GM10248 (cell line): ENCODE results near the gene SDK1.

Experiments
- CTCF ChIA-PET: fragments of 300-600 bp; sonication (Branson Sonifier 250); formaldehyde crosslinking; extraction: SDS; loops from one replicate; lab custom pipeline; 2021; ENCODE audit warnings: antibody characterized with exemption; lab: Yijun Ruan, JAX
- POLR2A ChIA-PET: fragments of 350-650 bp; sonication (Branson Sonifier 250); formaldehyde crosslinking; extraction: SDS; loops from one replicate; lab custom pipeline; 2020; ENCODE audit warnings: antibody characterized with exemption; lab: Yijun Ruan, JAX
- DNase-seq: peaks from one replicate; pipeline ENCODE4 v3.0.0; 2012; ENCODE audit errors: extremely low spot score
- TF ChIP-seq, protein P1 (sequence below): IDR thresholded peaks from 2 replicates; pipeline ENCODE4 v1.5.1; 2012; ENCODE audit warnings: mild to moderate bottlenecking, low read depth; ENCODE audit errors: extremely low read depth, missing control alignments, control extremely low read depth

SDK1 gene

DNA sequence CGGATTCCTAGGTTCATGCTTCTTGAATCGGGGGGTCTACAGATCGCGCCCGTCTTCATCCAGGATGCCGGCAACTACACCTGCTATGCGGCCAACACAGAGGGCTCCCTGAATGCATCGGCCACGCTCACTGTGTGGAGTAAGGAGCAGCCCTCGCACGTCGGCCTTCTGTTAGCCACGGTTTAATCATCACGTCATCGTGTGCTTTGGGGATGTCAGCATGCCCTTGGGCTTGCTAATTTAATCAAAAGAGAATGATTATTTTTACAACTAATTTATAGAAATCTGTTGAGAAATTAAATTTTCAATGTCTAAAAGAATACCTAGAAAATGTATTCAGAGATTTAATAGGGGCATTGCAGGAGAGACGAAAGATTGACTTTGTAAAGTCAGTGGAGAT is 668.2 kb downstream of the SDK1 start:
- POLR2A ChIA-PET = no interaction called here
- TF ChIP-seq, protein P1, sequence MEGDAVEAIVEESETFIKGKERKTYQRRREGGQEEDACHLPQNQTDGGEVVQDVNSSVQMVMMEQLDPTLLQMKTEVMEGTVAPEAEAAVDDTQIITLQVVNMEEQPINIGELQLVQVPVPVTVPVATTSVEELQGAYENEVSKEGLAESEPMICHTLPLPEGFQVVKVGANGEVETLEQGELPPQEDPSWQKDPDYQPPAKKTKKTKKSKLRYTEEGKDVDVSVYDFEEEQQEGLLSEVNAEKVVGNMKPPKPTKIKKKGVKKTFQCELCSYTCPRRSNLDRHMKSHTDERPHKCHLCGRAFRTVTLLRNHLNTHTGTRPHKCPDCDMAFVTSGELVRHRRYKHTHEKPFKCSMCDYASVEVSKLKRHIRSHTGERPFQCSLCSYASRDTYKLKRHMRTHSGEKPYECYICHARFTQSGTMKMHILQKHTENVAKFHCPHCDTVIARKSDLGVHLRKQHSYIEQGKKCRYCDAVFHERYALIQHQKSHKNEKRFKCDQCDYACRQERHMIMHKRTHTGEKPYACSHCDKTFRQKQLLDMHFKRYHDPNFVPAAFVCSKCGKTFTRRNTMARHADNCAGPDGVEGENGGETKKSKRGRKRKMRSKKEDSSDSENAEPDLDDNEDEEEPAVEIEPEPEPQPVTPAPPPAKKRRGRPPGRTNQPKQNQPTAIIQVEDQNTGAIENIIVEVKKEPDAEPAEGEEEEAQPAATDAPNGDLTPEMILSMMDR = no peak
- CTCF ChIA-PET = no interaction called here

DNA sequence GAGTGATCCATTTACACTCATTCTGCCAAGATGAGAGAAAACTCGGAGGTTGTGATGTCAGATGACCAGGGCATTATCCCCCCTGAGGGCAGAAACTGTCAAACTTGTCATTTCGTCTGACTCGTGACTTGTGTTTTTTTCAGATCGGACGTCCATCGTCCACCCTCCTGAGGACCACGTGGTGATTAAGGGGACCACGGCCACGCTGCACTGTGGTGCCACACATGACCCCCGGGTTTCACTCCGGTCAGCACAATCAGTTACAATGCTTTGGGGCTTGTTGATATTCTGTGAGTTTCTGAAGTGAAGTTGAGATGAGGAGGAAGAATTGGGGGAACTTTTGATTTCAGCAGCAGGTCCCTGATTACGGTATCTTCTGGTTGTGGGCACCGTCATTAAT is 670.3 kb downstream of the SDK1 start:
- TF ChIP-seq, protein P1 = no peak
- POLR2A ChIA-PET = no interaction called here
- CTCF ChIA-PET = no interaction called here
- DNase-seq = no peak

More for the DNA sequence above, 668.2 kb downstream of the SDK1 start:
- DNase-seq = no peak

DNA sequence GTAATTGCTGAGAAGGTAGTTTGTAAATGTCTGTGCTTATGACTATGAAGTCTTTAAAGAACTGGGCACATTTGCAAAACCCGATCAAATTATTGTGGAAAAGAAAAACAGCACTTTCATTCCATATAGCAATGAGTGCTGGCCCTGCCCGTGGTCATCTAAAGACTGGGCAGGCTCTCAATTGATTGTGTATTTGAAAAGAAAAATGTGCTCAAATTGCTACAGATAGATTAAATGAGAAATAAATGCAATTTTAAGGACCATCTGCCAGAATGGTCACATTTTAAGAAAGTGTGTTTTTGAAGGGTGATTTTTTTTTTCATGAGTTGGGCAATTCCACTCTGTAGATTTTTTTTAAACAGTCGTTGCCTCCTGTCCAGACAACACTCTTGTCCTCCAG is 672.2 kb downstream of the SDK1 start:
- no peak for DNase-seq
- CTCF ChIA-PET = no interaction called here
- POLR2A ChIA-PET = no interaction called here
- TF ChIP-seq, protein P1 = no peak

DNA sequence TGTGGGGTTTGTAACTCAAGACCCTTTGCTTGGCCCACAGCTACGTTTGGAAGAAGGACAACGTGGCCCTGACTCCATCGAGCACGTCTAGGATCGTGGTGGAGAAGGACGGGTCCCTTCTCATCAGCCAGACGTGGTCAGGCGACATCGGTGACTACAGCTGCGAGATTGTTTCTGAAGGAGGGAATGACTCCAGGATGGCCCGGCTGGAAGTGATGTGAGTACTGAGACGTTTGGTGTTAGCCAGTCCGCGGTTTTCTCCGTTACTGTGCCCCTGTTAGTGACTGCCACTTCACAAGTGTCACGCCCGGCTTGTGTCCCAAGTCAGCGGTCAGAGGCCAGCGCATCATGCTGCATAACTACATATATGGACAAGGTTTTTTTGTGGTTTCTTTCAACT is 673.3 kb downstream of the SDK1 start:
- ChIA-PET CTCF (no interaction called here), POLR2A (no interaction called here)
- DNase-seq = no peak
- TF ChIP-seq, protein P1 = no peak

- ChIA-PET POLR2A (no interaction called here), CTCF (no interaction called here)
- TF ChIP-seq, protein P1 = no peak
- no peak for DNase-seq
These were observed 674.3 kb downstream of the SDK1 start for GRCh38 chr7:3975371-3975770.

GRCh38 chr7:3977391-3977790 is 676.3 kb downstream of the SDK1 start:
- TF ChIP-seq, protein P1 = no peak
- ChIA-PET POLR2A (no interaction called here), CTCF (no interaction called here)
- DNase-seq = no peak

- DNase-seq = no peak
- ChIA-PET POLR2A (no interaction called here), CTCF (interaction anchor here (1.1 kb wide), 1 partner anchor 10 kb away, joined by 3 read pairs; no protein-coding TSS in a partner anchor)
- TF ChIP-seq, protein P1 = no peak
These were observed 677.8 kb downstream of the SDK1 start for GRCh38 chr7:3978839-3979238.
